SK-N-SH treated with all-trans-retinoic acid at 6 μM for 48 hours (cell line): ENCODE measurements around the gene POLK.

Source experiments
- ATAC-seq: fragments of 200-7000 bp; cut with Tn5 transposase; 3 replicates; pipeline ENCODE4 v1.9.1; 2020; ENCODE audit warnings: mild to moderate bottlenecking, moderate library complexity
- ARNTL ChIP-seq: fragments of 450-650 bp; formaldehyde crosslinking; IDR thresholded peaks from 2 replicates; pipeline ENCODE4 v1.5.0; 2020; ENCODE audit warnings: low read depth, mild to moderate bottlenecking, moderate library complexity, borderline replicate concordance
- BACH2 ChIP-seq: fragments of 250-450 bp; sonication (Bioruptor Pico); IDR thresholded peaks from 2 replicates; pipeline ENCODE4 v1.9.0; 2021; ENCODE audit warnings: mild to moderate bottlenecking, borderline replicate concordance
- CREB5 ChIP-seq: fragments of 250-450 bp; sonication (Bioruptor Pico); IDR thresholded peaks from 2 replicates; pipeline ENCODE4 v1.5.1; 2020; ENCODE audit warnings: low read depth, mild to moderate bottlenecking, moderate library complexity
- ESRRG ChIP-seq: fragments of 250-450 bp; sonication (Bioruptor Pico); IDR thresholded peaks from 2 replicates; pipeline ENCODE4 v1.6.1; 2021; ENCODE audit warnings: mild to moderate bottlenecking
- GLIS3 ChIP-seq: fragments of 250-450 bp; sonication (Bioruptor Pico); IDR thresholded peaks from 2 replicates; pipeline ENCODE4 v1.5.0; 2020; ENCODE audit warnings: mild to moderate bottlenecking, moderate library complexity
- ISL1 ChIP-seq: fragments of 250-450 bp; sonication (Bioruptor Pico); IDR thresholded peaks from 2 replicates; pipeline ENCODE4 v2.1.2; 2022; ENCODE audit warnings: mild to moderate bottlenecking, moderate library complexity
- OSR1 ChIP-seq: fragments of 250-450 bp; sonication (Bioruptor Pico); IDR thresholded peaks from 2 replicates; pipeline ENCODE4 v1.8.0; 2022; ENCODE audit warnings: moderate library complexity, mild to moderate bottlenecking, inconsistent platforms
- PATZ1 ChIP-seq: fragments of 250-450 bp; sonication (Bioruptor Pico); IDR thresholded peaks from 2 replicates; pipeline ENCODE4 v1.8.0; 2020; ENCODE audit warnings: mild to moderate bottlenecking, moderate library complexity, borderline replicate concordance
- POU6F1 ChIP-seq: fragments of 250-450 bp; sonication (Bioruptor Pico); IDR thresholded peaks from 2 replicates; pipeline ENCODE4 v1.8.0; 2021; ENCODE audit warnings: low read depth, mild to moderate bottlenecking, moderate library complexity, borderline replicate concordance
- PPARA ChIP-seq: fragments of 250-450 bp; sonication (Bioruptor Pico); IDR thresholded peaks from 2 replicates; pipeline ENCODE4 v1.5.0; 2020; ENCODE audit warnings: mild to moderate bottlenecking, borderline replicate concordance
- RARB ChIP-seq: fragments of 250-450 bp; sonication (Bioruptor Pico); IDR thresholded peaks from 2 replicates; pipeline ENCODE4 v1.8.0; 2021; ENCODE audit warnings: mild to moderate bottlenecking, moderate library complexity
- SNAI2 ChIP-seq: fragments of 250-450 bp; sonication (Bioruptor Pico); IDR thresholded peaks from 2 replicates; pipeline ENCODE4 v1.5.0; 2020; ENCODE audit warnings: mild to moderate bottlenecking, moderate library complexity
- TCF4 ChIP-seq: fragments of 250-450 bp; sonication (Bioruptor Pico); IDR thresholded peaks from 2 replicates; pipeline ENCODE4 v1.8.0; 2021; ENCODE audit warnings: mild to moderate bottlenecking, moderate library complexity, borderline replicate concordance
- TOX ChIP-seq: fragments of 250-450 bp; sonication (Bioruptor Pico); IDR thresholded peaks from 2 replicates; pipeline ENCODE4 v1.8.0; 2021; ENCODE audit warnings: mild to moderate bottlenecking, moderate library complexity, borderline replicate concordance
- TSHZ2 ChIP-seq: fragments of 250-450 bp; sonication (Bioruptor Pico); IDR thresholded peaks from 2 replicates; pipeline ENCODE4 v1.5.0; 2020; ENCODE audit warnings: mild to moderate bottlenecking, moderate library complexity
- ZC3H10 ChIP-seq: fragments of 250-450 bp; sonication (Bioruptor Pico); IDR thresholded peaks from 2 replicates; pipeline ENCODE4 v1.5.1; 2021; ENCODE audit warnings: mild to moderate bottlenecking, moderate library complexity
- ZFP3 ChIP-seq: fragments of 250-450 bp; sonication (Bioruptor Pico); IDR thresholded peaks from 2 replicates; pipeline ENCODE4 v1.5.0; 2020; ENCODE audit warnings: mild to moderate bottlenecking, moderate library complexity
- ZFP30 ChIP-seq: fragments of 450-650 bp; formaldehyde crosslinking; IDR thresholded peaks from 2 replicates; pipeline ENCODE4 v1.5.0; 2022; ENCODE audit warnings: mild to moderate bottlenecking, moderate library complexity
- ZNF565 ChIP-seq: fragments of 450-650 bp; formaldehyde crosslinking; conservative IDR thresholded peaks from 2 replicates; pipeline ENCODE4 v1.5.0; 2020; ENCODE audit warnings: low read depth, mild to moderate bottlenecking, moderate library complexity
- ZNF70 ChIP-seq: fragments of 450-650 bp; formaldehyde crosslinking; IDR thresholded peaks from 2 replicates; pipeline ENCODE4 v1.5.0; 2020; ENCODE audit warnings: mild to moderate bottlenecking, moderate library complexity
- ZNF8 ChIP-seq: fragments of 450-650 bp; formaldehyde crosslinking; IDR thresholded peaks from 2 replicates; pipeline ENCODE4 v1.5.0; 2020; ENCODE audit warnings: mild to moderate bottlenecking, moderate library complexity
- TF ChIP-seq, protein P1 (sequence below): fragments of 250-450 bp; sonication (Bioruptor Pico); IDR thresholded peaks from 2 replicates; pipeline ENCODE4 v1.5.1; 2021; ENCODE audit warnings: mild to moderate bottlenecking, moderate library complexity

The POLK gene

GRCh38 chr5:75509546-75509945 lies 2.1 kb upstream of the POLK start:
- TF ChIP-seq ZNF8 (CRISPR knock-in tag) (no peak), ISL1 (CRISPR knock-in tag) (no peak)
- TF ChIP-seq, all 23 proteins: peak for 0
- no peak for ATAC-seq

- ATAC-seq, result no peak
These were observed 1.7 kb upstream of the POLK start for GRCh38 chr5:75509956-75510355.

DNA sequence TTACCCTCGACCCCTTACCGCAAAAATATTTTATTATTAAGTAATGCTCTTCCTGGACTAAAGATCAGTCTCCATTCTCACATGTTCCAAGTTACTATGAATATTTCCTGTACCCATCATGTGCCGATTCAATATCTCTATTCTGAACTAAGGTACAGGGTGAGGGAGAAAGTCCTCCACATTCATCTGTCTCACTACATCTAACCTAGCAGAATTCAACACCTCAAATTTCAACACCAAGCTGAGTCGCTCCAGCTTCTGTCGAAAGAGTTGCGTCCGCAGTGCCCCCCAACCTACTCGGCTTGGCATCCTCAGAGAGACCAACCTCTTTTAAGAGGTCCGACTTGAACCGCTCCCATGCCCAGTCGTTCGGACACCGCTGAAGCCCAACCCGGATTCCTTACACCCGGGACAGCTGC lies 1.3 kb upstream of the POLK start:
- ATAC-seq, result peak; percentile 49
- TF ChIP-seq GLIS3 (CRISPR knock-in tag), result no peak
- no peak for TF ChIP-seq CREB5
- TF ChIP-seq SNAI2 (CRISPR knock-in tag), result no peak
- TF ChIP-seq ESRRG (CRISPR knock-in tag), result no peak
- TF ChIP-seq ZFP30 (CRISPR knock-in tag), result no peak
- TF ChIP-seq PPARA (CRISPR knock-in tag), result no peak
- TF ChIP-seq TOX (CRISPR knock-in tag), result no peak
- TF ChIP-seq ZNF8 (CRISPR knock-in tag), result no peak
- no peak for TF ChIP-seq OSR1
- no peak for TF ChIP-seq ZNF70
- TF ChIP-seq TCF4 (CRISPR knock-in tag), result no peak
- no peak for TF ChIP-seq ZC3H10 (CRISPR knock-in tag)
- no peak for TF ChIP-seq BACH2
- TF ChIP-seq ARNTL, result no peak
- no peak for TF ChIP-seq ZNF565 (CRISPR knock-in tag)
- TF ChIP-seq TSHZ2, result no peak
- no peak for TF ChIP-seq RARB (CRISPR knock-in tag)
- TF ChIP-seq, protein P1, sequence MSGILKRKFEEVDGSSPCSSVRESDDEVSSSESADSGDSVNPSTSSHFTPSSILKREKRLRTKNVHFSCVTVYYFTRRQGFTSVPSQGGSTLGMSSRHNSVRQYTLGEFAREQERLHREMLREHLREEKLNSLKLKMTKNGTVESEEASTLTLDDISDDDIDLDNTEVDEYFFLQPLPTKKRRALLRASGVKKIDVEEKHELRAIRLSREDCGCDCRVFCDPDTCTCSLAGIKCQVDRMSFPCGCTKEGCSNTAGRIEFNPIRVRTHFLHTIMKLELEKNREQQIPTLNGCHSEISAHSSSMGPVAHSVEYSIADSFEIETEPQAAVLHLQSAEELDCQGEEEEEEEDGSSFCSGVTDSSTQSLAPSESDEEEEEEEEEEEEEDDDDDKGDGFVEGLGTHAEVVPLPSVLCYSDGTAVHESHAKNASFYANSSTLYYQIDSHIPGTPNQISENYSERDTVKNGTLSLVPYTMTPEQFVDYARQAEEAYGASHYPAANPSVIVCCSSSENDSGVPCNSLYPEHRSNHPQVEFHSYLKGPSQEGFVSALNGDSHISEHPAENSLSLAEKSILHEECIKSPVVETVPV, result no peak

More at GRCh38 chr5:75509956-75510355, 1.7 kb upstream of the POLK start:
- TF ChIP-seq TOX (CRISPR knock-in tag), result no peak
- no peak for TF ChIP-seq POU6F1 (CRISPR knock-in tag)
- TF ChIP-seq, all 23 proteins: peak for 0

GRCh38 chr5:75510836-75511434 lies 756 bp upstream of the POLK start:
- peak; percentile 64 for ATAC-seq
- no peak for TF ChIP-seq TCF4 (CRISPR knock-in tag)
- TF ChIP-seq RARB (CRISPR knock-in tag), result no peak
- no peak for TF ChIP-seq ZFP3 (CRISPR knock-in tag)
- TF ChIP-seq ZNF70, result no peak
- no peak for TF ChIP-seq TOX (CRISPR knock-in tag)
- TF ChIP-seq TSHZ2, result no peak
- no peak for TF ChIP-seq ISL1 (CRISPR knock-in tag)
- TF ChIP-seq ZC3H10 (CRISPR knock-in tag), result no peak
- no peak for TF ChIP-seq CREB5
- no peak for TF ChIP-seq BACH2
- no peak for TF ChIP-seq ESRRG (CRISPR knock-in tag)
- no peak for TF ChIP-seq PPARA (CRISPR knock-in tag)
- no peak for TF ChIP-seq OSR1
- TF ChIP-seq ZNF565 (CRISPR knock-in tag), result no peak
- TF ChIP-seq PATZ1 (CRISPR knock-in tag), result no peak
- TF ChIP-seq ARNTL, result no peak
